ENCODE data around the gene THRSP. TPM values are rescaled to one million over a fixed set of nuclear protein-coding genes. Genes with fewer than 3 reads are reported as not detected.
"Not testable (repeated sequence)": the region's sequence is repeated elsewhere in the genome, so short reads cannot be mapped to it uniquely, and the experiment has no call there.

Gene THRSP
- total and polyA plus RNA-seq, 2 donors (not counting 1 experiment from before 2014, with no cell fraction given) = under 0.01 to 0.19 TPM

DNA sequence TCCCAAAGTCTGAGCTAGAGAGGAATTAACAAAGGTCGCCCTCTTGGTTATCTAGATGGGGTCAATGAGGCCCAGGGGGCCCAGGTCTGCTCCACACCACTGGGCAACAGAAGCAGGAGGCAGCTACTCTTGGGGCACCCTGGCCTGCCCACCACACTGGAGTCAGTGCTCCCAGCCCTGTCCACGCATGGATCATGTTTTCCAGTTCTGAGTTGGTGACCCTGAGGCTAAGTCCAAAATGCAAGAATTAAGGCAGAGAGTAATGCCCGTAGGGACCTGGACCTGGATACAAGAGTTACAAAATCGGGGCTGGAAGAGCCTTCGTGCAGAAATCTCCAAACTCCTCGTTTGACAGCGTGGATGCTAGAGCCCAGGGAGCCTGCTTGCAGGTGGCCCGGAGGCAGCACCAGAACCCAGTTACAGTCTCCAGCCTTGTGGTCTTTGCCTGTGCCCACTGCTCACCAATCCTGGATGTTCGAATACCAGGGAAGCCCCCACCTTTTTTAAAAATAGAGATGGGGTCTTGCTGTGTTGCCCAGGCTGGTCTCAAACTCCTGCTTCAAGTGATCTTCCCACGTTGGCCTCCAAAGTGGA lies 6.1 kb upstream of the THRSP start:
- Histone ChIP-seq H3K27ac (ENCODE audit: insufficient read depth, low read length) (no peak overlapping the region), H3K9me3 (ENCODE audit: control insufficient read depth, insufficient read depth, low read depth, low read length) (no peaks in the 10 kb centered on the region), H2AFZ (ENCODE audit: low read length) (no peak overlapping the region), H3K9ac (ENCODE audit: insufficient read depth, low read length) (no peak overlapping the region), H4K20me1 (ENCODE audit: control insufficient read depth, extremely low read depth, insufficient read depth, low read length) (no peaks in the 10 kb centered on the region), H3K4me3 (replicated peaks in 1 of 4; ENCODE audit: control extremely low read depth in 1 of 4, insufficient read depth in 1 of 4, low read depth in 3 of 4, low read length in 4 of 4) (no peak overlapping the region), H3K4me1 (ENCODE audit: control insufficient read depth, extremely low read depth, insufficient read depth, low read length) (no peaks in the 10 kb centered on the region), H3K36me3 (ENCODE audit: control insufficient read depth, insufficient read depth, low read length) (no peaks in the 10 kb centered on the region), H3K79me2 (ENCODE audit: control insufficient read depth, insufficient read depth, low read length) (no peaks in the 10 kb centered on the region), H3K4me2 (ENCODE audit: extremely low read depth, insufficient read depth, low read length) (no peak overlapping the region), H3K27me3 (ENCODE audit: control insufficient read depth, insufficient read depth, low read length) (no peaks in the 10 kb centered on the region)
- DNase-seq (ENCODE audit: low read depth in 2 of 2) = no peak
- no peak for TF ChIP-seq EZH2 (IDR thresholded peaks at IDR 0.05; ENCODE audit: low read length, missing control alignments)
- TF ChIP-seq, protein P1, sequence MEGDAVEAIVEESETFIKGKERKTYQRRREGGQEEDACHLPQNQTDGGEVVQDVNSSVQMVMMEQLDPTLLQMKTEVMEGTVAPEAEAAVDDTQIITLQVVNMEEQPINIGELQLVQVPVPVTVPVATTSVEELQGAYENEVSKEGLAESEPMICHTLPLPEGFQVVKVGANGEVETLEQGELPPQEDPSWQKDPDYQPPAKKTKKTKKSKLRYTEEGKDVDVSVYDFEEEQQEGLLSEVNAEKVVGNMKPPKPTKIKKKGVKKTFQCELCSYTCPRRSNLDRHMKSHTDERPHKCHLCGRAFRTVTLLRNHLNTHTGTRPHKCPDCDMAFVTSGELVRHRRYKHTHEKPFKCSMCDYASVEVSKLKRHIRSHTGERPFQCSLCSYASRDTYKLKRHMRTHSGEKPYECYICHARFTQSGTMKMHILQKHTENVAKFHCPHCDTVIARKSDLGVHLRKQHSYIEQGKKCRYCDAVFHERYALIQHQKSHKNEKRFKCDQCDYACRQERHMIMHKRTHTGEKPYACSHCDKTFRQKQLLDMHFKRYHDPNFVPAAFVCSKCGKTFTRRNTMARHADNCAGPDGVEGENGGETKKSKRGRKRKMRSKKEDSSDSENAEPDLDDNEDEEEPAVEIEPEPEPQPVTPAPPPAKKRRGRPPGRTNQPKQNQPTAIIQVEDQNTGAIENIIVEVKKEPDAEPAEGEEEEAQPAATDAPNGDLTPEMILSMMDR (conservative IDR thresholded peaks at IDR 0.05 in 1 of 2, IDR thresholded peaks at IDR 0.05 in 1 of 2; ENCODE audit: low read depth in 1 of 2, low read length in 2 of 2) = no peak

DNA sequence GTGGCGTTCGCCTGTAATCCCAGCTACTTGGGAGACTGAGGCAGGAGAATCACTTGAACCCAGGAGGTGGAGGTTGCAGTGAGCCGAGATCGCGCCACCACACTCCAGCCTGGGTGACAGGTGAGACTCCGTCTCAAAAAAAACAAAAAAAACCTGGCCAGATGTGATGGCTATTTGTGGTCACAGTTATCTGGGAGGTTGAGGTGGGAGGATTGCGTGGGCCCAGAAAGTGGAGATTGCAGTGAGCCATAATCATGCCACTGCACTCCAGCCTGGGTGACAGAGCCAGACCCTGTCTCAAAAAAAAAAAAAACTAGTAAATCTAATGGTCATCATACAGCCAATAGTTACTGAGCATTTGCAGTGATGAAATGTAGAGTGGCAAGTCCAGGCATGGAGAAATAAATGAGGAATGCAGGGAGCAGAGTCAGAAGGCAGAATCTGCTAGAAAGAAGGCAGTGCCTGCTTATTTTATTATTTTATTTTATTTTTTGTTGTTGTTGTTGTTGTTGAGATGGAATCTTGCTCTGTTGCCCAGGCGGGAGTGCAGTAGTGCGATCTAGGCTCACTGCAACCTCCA lies 3.8 kb upstream of the THRSP start:
- H3K79me2 ChIP-seq (ENCODE audit: control insufficient read depth, insufficient read depth, low read length); H2AFZ ChIP-seq (ENCODE audit: low read length); DNase-seq (ENCODE audit: low read depth in 2 of 2); H3K27me3 ChIP-seq (ENCODE audit: control insufficient read depth, insufficient read depth, low read length); H3K36me3 ChIP-seq (ENCODE audit: control insufficient read depth, insufficient read depth, low read length); H3K4me1 ChIP-seq (ENCODE audit: control insufficient read depth, extremely low read depth, insufficient read depth, low read length); H3K4me2 ChIP-seq (ENCODE audit: extremely low read depth, insufficient read depth, low read length); H3K27ac ChIP-seq (ENCODE audit: insufficient read depth, low read length); H3K9me3 ChIP-seq (ENCODE audit: control insufficient read depth, insufficient read depth, low read depth, low read length); H3K9ac ChIP-seq (ENCODE audit: insufficient read depth, low read length); H4K20me1 ChIP-seq (ENCODE audit: control insufficient read depth, extremely low read depth, insufficient read depth, low read length); H3K4me3 ChIP-seq (replicated peaks in 1 of 4; ENCODE audit: control extremely low read depth in 1 of 4, insufficient read depth in 1 of 4, low read depth in 3 of 4, low read length in 4 of 4): not testable (repeated sequence)

DNA sequence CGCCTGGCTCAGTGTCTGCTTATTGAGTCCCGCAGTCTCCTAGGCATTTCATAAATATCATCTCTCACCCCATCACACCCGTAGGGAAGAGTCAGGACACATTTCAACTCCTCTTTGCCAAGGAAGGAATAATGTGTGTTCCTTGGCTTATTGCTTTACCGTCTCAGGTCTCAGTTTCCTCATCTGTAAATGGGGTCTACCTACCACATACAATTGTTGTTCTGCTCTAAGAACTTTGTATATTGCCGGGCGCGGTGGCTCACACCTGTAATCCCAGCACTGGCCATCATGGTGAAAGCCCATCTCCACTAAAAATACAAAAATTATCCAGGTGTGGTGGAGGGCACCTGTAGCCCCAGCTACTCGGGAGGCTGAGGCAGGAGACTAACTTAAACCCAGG lies 3.1 kb upstream of the THRSP start:
- Histone ChIP-seq H3K27ac (ENCODE audit: insufficient read depth, low read length) (no peak overlapping the region), H3K27me3 (ENCODE audit: control insufficient read depth, insufficient read depth, low read length) (no peaks in the 10 kb centered on the region), H2AFZ (ENCODE audit: low read length) (no peak overlapping the region), H3K9ac (ENCODE audit: insufficient read depth, low read length) (no peak overlapping the region), H3K9me3 (ENCODE audit: control insufficient read depth, insufficient read depth, low read depth, low read length) (no peaks in the 10 kb centered on the region), H4K20me1 (ENCODE audit: control insufficient read depth, extremely low read depth, insufficient read depth, low read length) (no peaks in the 10 kb centered on the region), H3K4me3 (replicated peaks in 1 of 4; ENCODE audit: control extremely low read depth in 1 of 4, insufficient read depth in 1 of 4, low read depth in 3 of 4, low read length in 4 of 4) (no peak overlapping the region), H3K79me2 (ENCODE audit: control insufficient read depth, insufficient read depth, low read length) (no peaks in the 10 kb centered on the region), H3K36me3 (ENCODE audit: control insufficient read depth, insufficient read depth, low read length) (no peaks in the 10 kb centered on the region), H3K4me1 (ENCODE audit: control insufficient read depth, extremely low read depth, insufficient read depth, low read length) (no peaks in the 10 kb centered on the region), H3K4me2 (ENCODE audit: extremely low read depth, insufficient read depth, low read length) (no peak overlapping the region)
- TF ChIP-seq, protein P1 (conservative IDR thresholded peaks at IDR 0.05 in 1 of 2, IDR thresholded peaks at IDR 0.05 in 1 of 2; ENCODE audit: low read depth in 1 of 2, low read length in 2 of 2) = no peak
- TF ChIP-seq EZH2 (IDR thresholded peaks at IDR 0.05; ENCODE audit: low read length, missing control alignments) = no peak
- DNase-seq (ENCODE audit: low read depth in 2 of 2) = no peak

All from fibroblast of lung (primary cell).